Measurements from ENCODE around the gene ADORA1. TPM values are rescaled to one million over a fixed set of nuclear protein-coding genes. Genes with fewer than 3 reads are reported as not detected.

ADORA1 gene
- total RNA-seq, 5 donors from 2014 or later (not counting 1 experiment from before 2014, with no cell fraction given), result not detected

GRCh38 chr1:203126866-203127665, 460 bp upstream of the ADORA1 start:
- Mint-ChIP-seq H3K27me3 (peaks cover 51 to 75% of the 10 kb centered on the region in 2 donors), H3K9me3 (no peaks in the 10 kb centered on the region), H3K36me3 (no peaks in the 10 kb centered on the region), H3K4me3 (peak overlapping the region; percentile 13 to 65 (median 13)), H3K27ac (peak overlapping the region in 1 of 2 donors; percentile 37), H3K4me1 (peaks cover 9 to 15% (median 9%) of the 10 kb centered on the region in 3 donors)
- ATAC-seq (replicated peaks in 1 of 4) (no peak), DNase-seq (no peak)
- Histone ChIP-seq H3K4me3 (ENCODE audit: control insufficient read depth in 1 of 2, extremely low read depth in 1 of 2, low read length in 1 of 2) (peak overlapping the region in 1 of 2 donors; percentile 55), H3K36me3 (ENCODE audit: control insufficient read depth in 2 of 2, extremely low read depth in 1 of 2, insufficient read depth in 1 of 2, low read length in 1 of 2) (no peaks in the 10 kb centered on the region), H3K27ac (ENCODE audit: low read length) (no peak overlapping the region), H3K4me1 (ENCODE audit: control insufficient read depth in 1 of 2, extremely low read depth in 1 of 2, insufficient read depth in 2 of 2, low read length in 2 of 2) (peaks cover 0 to 12% of the 10 kb centered on the region in 2 experiments), H3K27me3 (replicated peaks in 1 of 2; ENCODE audit: control insufficient read depth in 2 of 2, extremely low read depth in 1 of 2, insufficient read depth in 2 of 2, low read length in 1 of 2) (peaks cover 4 to 87% of the 10 kb centered on the region in 2 experiments), H3K9me3 (no peaks in the 10 kb centered on the region)
- ChIA-PET CTCF (no interaction called here), POLR2A (interaction anchor here in 1 of 2 donors (0.6 kb wide), 1 partner anchor 197 kb away, joined by 3 read pairs; no protein-coding TSS in a partner anchor)
- 17% methylated on average over 5 of the region's 12 CpGs for WGBS (ENCODE audit: insufficient coverage)

- Histone ChIP-seq H3K9me3 (no peaks in the 10 kb centered on the region), H3K4me1 (ENCODE audit: control insufficient read depth in 1 of 2, extremely low read depth in 1 of 2, insufficient read depth in 2 of 2, low read length in 2 of 2) (peaks cover 0 to 12% of the 10 kb centered on the region in 2 experiments), H3K36me3 (ENCODE audit: control insufficient read depth in 2 of 2, extremely low read depth in 1 of 2, insufficient read depth in 1 of 2, low read length in 1 of 2) (no peaks in the 10 kb centered on the region), H3K4me3 (ENCODE audit: control insufficient read depth in 1 of 2, extremely low read depth in 1 of 2, low read length in 1 of 2) (peak overlapping the region in 1 of 2 donors; percentile 55), H3K27ac (ENCODE audit: low read length) (no peak overlapping the region), H3K27me3 (replicated peaks in 1 of 2; ENCODE audit: control insufficient read depth in 2 of 2, extremely low read depth in 1 of 2, insufficient read depth in 2 of 2, low read length in 1 of 2) (peaks cover 4 to 81% of the 10 kb centered on the region in 2 experiments)
- ChIA-PET CTCF (no interaction called here), POLR2A (no interaction called here)
- H3K9me3 Mint-ChIP-seq, result no peaks in the 10 kb centered on the region
- peak in 1 of 4 experiments; percentile 16 for ATAC-seq (replicated peaks in 1 of 4)
- H3K4me3 Mint-ChIP-seq, result peak overlapping the region in 1 of 3 donors; percentile 46
- no peak overlapping the region for H3K27ac Mint-ChIP-seq
- H3K27me3 Mint-ChIP-seq, result peaks cover 47 to 68% of the 10 kb centered on the region in 2 donors
- H3K36me3 Mint-ChIP-seq, result no peaks in the 10 kb centered on the region
- peaks cover 9 to 15% (median 9%) of the 10 kb centered on the region in 3 donors for H3K4me1 Mint-ChIP-seq
- DNase-seq, result no peak
- WGBS (ENCODE audit: insufficient coverage), result 45% methylated on average over 7 of the region's 7 CpGs
Observed at GRCh38 chr1:203128431-203128715, 847 bp downstream of the ADORA1 start.

DNA sequence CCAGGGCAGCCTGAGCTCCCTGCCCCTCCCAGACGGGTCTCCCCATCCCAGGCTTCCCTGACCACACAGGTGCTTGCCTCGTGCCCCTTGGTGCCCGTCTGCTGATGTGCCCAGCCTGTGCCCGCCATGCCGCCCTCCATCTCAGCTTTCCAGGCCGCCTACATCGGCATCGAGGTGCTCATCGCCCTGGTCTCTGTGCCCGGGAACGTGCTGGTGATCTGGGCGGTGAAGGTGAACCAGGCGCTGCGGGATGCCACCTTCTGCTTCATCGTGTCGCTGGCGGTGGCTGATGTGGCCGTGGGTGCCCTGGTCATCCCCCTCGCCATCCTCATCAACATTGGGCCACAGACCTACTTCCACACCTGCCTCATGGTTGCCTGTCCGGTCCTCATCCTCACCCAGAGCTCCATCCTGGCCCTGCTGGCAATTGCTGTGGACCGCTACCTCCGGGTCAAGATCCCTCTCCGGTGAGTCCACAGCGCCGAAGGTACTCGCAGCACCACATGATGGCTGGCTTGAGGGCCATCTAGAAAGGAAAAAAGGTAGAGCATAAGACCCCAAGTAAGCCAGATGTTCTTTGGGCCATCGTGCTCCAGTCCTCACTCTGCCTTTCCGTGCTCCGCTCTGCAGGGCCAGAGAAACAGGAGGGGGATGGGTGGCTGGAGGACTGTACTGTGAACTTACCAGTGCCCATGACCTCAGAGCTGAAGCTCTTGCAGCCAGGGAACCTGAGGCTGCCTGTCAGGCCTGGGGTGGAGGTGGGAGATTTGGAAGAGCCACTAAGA, 1.4 kb downstream of the ADORA1 start:
- Histone ChIP-seq H3K9me3 (no peaks in the 10 kb centered on the region), H3K27me3 (replicated peaks in 1 of 2; ENCODE audit: control insufficient read depth in 2 of 2, extremely low read depth in 1 of 2, insufficient read depth in 2 of 2, low read length in 1 of 2) (peaks cover 4 to 75% of the 10 kb centered on the region in 2 experiments), H3K4me1 (ENCODE audit: control insufficient read depth in 1 of 2, extremely low read depth in 1 of 2, insufficient read depth in 2 of 2, low read length in 2 of 2) (peaks cover 0 to 12% of the 10 kb centered on the region in 2 experiments), H3K36me3 (ENCODE audit: control insufficient read depth in 2 of 2, extremely low read depth in 1 of 2, insufficient read depth in 1 of 2, low read length in 1 of 2) (no peaks in the 10 kb centered on the region), H3K4me3 (ENCODE audit: control insufficient read depth in 1 of 2, extremely low read depth in 1 of 2, low read length in 1 of 2) (no peak overlapping the region), H3K27ac (ENCODE audit: low read length) (no peak overlapping the region)
- no peaks in the 10 kb centered on the region for H3K9me3 Mint-ChIP-seq
- no peaks in the 10 kb centered on the region for H3K36me3 Mint-ChIP-seq
- DNase-seq (no peak), ATAC-seq (replicated peaks in 1 of 4) (no peak)
- H3K27ac Mint-ChIP-seq, result no peak overlapping the region
- ChIA-PET POLR2A (no interaction called here), CTCF (no interaction called here)
- peaks cover 44 to 64% of the 10 kb centered on the region in 2 donors for H3K27me3 Mint-ChIP-seq
- H3K4me3 Mint-ChIP-seq, result peak overlapping the region in 1 of 3 donors; percentile 46
- 86% methylated on average over 29 of the region's 29 CpGs for WGBS (ENCODE audit: insufficient coverage)
- peaks cover 9 to 15% (median 9%) of the 10 kb centered on the region in 3 donors for H3K4me1 Mint-ChIP-seq

DNA sequence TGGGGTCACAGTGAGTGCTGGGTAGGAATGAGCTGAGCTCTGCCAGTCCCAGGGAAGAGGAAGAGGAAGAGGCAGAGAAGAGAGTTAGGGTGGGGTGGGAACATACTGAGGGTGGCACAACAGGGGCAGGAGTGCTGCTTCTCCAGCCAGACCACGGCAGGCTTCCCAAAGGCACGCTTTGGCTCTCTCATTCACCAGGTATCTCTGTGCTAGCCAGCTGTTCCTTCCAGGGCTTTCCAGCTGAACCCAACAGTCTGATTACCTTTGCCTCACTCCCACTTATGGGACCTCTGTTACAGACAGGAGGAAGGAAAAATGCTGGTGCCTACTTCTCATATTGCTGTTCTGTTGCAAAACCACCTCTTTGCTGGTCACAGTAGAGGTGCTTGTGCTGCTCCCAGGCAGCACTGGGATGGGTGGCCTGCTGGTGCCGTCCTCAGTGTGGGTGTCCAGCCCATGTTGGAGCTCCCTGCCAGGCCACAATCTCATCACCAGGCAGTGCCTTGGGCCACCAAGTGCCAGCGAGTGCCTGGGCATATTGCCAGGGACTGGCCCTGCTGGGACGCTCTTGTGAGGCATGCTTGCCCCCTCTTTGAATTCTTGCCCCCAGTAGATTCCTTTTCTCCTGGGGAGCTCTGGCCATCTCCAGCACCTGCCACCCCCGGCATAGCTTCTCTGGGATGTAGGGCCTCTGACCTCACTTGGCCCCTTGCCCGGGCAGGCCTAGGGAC, 2.1 kb downstream of the ADORA1 start:
- Mint-ChIP-seq H3K27me3 (peaks cover 41 to 58% of the 10 kb centered on the region in 2 donors), H3K36me3 (no peaks in the 10 kb centered on the region), H3K27ac (no peak overlapping the region), H3K4me3 (no peak overlapping the region), H3K4me1 (peaks cover 9 to 15% (median 9%) of the 10 kb centered on the region in 3 donors), H3K9me3 (no peaks in the 10 kb centered on the region)
- H3K36me3 ChIP-seq (ENCODE audit: control insufficient read depth in 2 of 2, extremely low read depth in 1 of 2, insufficient read depth in 1 of 2, low read length in 1 of 2), result no peaks in the 10 kb centered on the region
- peaks cover 0 to 12% of the 10 kb centered on the region in 2 experiments for H3K4me1 ChIP-seq (ENCODE audit: control insufficient read depth in 1 of 2, extremely low read depth in 1 of 2, insufficient read depth in 2 of 2, low read length in 2 of 2)
- DNase-seq, result no peak
- H3K9me3 ChIP-seq, result no peaks in the 10 kb centered on the region
- POLR2A ChIA-PET, result no interaction called here
- no peak overlapping the region for H3K4me3 ChIP-seq (ENCODE audit: control insufficient read depth in 1 of 2, extremely low read depth in 1 of 2, low read length in 1 of 2)
- H3K27ac ChIP-seq (ENCODE audit: low read length), result no peak overlapping the region
- CTCF ChIA-PET, result interaction anchor here in 1 of 2 donors (0.6 kb wide), 1 partner anchor 335 kb away, joined by 6 read pairs; no protein-coding TSS in a partner anchor
- WGBS (ENCODE audit: insufficient coverage), result 71% methylated on average over 3 of the region's 7 CpGs
- no peak for ATAC-seq (replicated peaks in 1 of 4)
- H3K27me3 ChIP-seq (replicated peaks in 1 of 2; ENCODE audit: control insufficient read depth in 2 of 2, extremely low read depth in 1 of 2, insufficient read depth in 2 of 2, low read length in 1 of 2), result peaks cover 4 to 73% of the 10 kb centered on the region in 2 experiments

DNA sequence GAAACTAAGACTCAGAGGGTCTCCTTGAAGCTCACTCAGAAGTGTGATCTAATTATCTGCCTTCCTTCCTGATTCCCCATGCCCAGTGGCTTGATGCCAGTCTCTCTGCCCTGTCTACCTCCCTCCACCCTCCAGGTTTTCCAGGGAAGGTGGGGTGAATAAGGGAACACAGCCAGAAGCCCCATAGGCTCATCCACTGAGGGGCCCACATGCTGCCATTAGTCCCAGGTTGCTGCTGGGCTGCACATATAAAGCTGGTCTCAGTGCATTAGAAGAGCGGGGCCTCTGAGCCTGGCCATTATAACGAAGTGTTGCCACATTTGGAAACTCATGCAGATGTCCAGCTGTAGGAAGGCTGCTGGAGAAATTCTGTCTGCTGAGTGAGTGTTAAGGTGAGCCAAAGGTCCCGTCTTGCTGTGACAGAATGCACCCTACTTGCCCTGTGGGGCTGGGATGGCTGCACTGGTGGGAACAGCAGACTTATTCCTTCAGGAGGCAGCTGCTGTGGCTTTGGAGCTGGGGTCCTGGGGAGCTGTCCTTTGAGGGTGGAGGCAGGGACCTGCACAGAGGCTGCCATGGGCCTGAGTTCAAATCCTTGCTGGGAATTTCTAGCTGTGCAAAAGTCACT, 2.9 kb downstream of the ADORA1 start:
- Mint-ChIP-seq H3K36me3 (no peaks in the 10 kb centered on the region), H3K4me3 (no peak overlapping the region), H3K27ac (no peak overlapping the region), H3K9me3 (no peaks in the 10 kb centered on the region), H3K27me3 (peaks cover 35 to 50% of the 10 kb centered on the region in 2 donors), H3K4me1 (peaks cover 9 to 15% (median 9%) of the 10 kb centered on the region in 3 donors)
- DNase-seq, result no peak
- CTCF ChIA-PET, result interaction anchor here in 1 of 2 donors (0.6 kb wide), 1 partner anchor 334 kb away, joined by 6 read pairs; no protein-coding TSS in a partner anchor
- H3K27me3 ChIP-seq (replicated peaks in 1 of 2; ENCODE audit: control insufficient read depth in 2 of 2, extremely low read depth in 1 of 2, insufficient read depth in 2 of 2, low read length in 1 of 2), result peaks cover 2 to 71% of the 10 kb centered on the region in 2 experiments
- no peak for ATAC-seq (replicated peaks in 1 of 4)
- H3K27ac ChIP-seq (ENCODE audit: low read length), result no peak overlapping the region
- peaks cover 0 to 12% of the 10 kb centered on the region in 2 experiments for H3K4me1 ChIP-seq (ENCODE audit: control insufficient read depth in 1 of 2, extremely low read depth in 1 of 2, insufficient read depth in 2 of 2, low read length in 2 of 2)
- H3K36me3 ChIP-seq (ENCODE audit: control insufficient read depth in 2 of 2, extremely low read depth in 1 of 2, insufficient read depth in 1 of 2, low read length in 1 of 2), result no peaks in the 10 kb centered on the region
- H3K9me3 ChIP-seq, result no peaks in the 10 kb centered on the region
- POLR2A ChIA-PET, result no interaction called here
- WGBS (ENCODE audit: insufficient coverage), result 58% methylated on average over 3 of the region's 3 CpGs
- H3K4me3 ChIP-seq (ENCODE audit: control insufficient read depth in 1 of 2, extremely low read depth in 1 of 2, low read length in 1 of 2), result no peak overlapping the region

All from T-cell (primary cell).